Ectodermal cell (in vitro differentiated cells): ENCODE measurements around the gene B3GALT6.
"Not testable (repeated sequence)": the region's sequence is repeated elsewhere in the genome, so short reads cannot be mapped to it uniquely, and the experiment has no call there.

Source experiments
- H3K27ac ChIP-seq: 2 replicates; pipeline ENCODE4 v1.7.0; 2013; ENCODE audit warnings: mild to moderate bottlenecking, low read depth, low read length; ENCODE audit not compliant: insufficient read depth, poor library complexity, severe bottlenecking
- H3K27me3 ChIP-seq: 2 replicates; pipeline ENCODE4 v1.7.0; 2013; ENCODE audit warnings: mild to moderate bottlenecking, low read length; ENCODE audit not compliant: insufficient read depth, control insufficient read depth, poor library complexity, severe bottlenecking
- H3K36me3 ChIP-seq: one replicate; pipeline ENCODE4 v1.7.0; 2013; ENCODE audit warnings: low read length; ENCODE audit not compliant: control insufficient read depth, insufficient read depth
- H3K4me1 ChIP-seq: one replicate; pipeline ENCODE4 v1.7.0; 2013; ENCODE audit warnings: low read length; ENCODE audit not compliant: control insufficient read depth, insufficient read depth
- H3K4me3 ChIP-seq: 2 replicates; pipeline ENCODE4 v1.7.0; 2013; ENCODE audit warnings: low read depth, low read length, control low read depth; ENCODE audit not compliant: insufficient read depth
- H3K9me3 ChIP-seq: 2 replicates; pipeline ENCODE4 v1.7.0; 2013; ENCODE audit warnings: mild to moderate bottlenecking, low read length, moderate library complexity; ENCODE audit not compliant: control insufficient read depth
- WGBS, 2 experiments: methylation state at CpG; one replicate each; pipeline ENCODE4 v1.1.7; 2013; ENCODE audit warnings: missing lambda C conversion rate in 2 of 2; 5-methylcytosine and 5-hydroxymethylcytosine counted together

Gene B3GALT6

GRCh38 chr1:1246577-1247340, 14.7 kb downstream of the B3GALT6 start, which contains the start of gene C1QTNF12:
TSS of gene C1QTNF12 (minus strand) at chr1:1246722. CDS start at chr1:1246690, 32 bp downstream.
- 8 to 9% methylated on average over 74 of the region's 74 CpGs for WGBS, 2 experiments
- Histone ChIP-seq H3K4me1 (no peaks in the 10 kb centered on the region), H3K4me3 (peak within 1 kb of the TSS; percentile 4), H3K36me3 (no peaks in the 10 kb centered on the region), H3K9me3 (no peaks in the 10 kb centered on the region), H3K27ac (no peak within 1 kb of the TSS), H3K27me3 (peaks cover 25% of the 10 kb centered on the region)

GRCh38 chr1:1247341-1247913, 15.4 kb downstream of the B3GALT6 start:
- WGBS, 2 experiments, result 81 to 82% methylated on average over 25 of the region's 25 CpGs

GRCh38 chr1:1248009-1248913, 16.2 kb downstream of the B3GALT6 start:
- not testable (repeated sequence) for H3K36me3 ChIP-seq, H3K4me1 ChIP-seq, H3K9me3 ChIP-seq, H3K4me3 ChIP-seq, H3K27ac ChIP-seq
- 92 to 93% methylated on average over 20 to 21 of the region's 21 CpGs for WGBS, 2 experiments
- H3K27me3 ChIP-seq, result peaks cover 25% of the 10 kb centered on the region

More at GRCh38 chr1:1247341-1247913, 15.4 kb downstream of the B3GALT6 start:
- Histone ChIP-seq H3K36me3 (no peaks in the 10 kb centered on the region), H3K4me3 (no peak overlapping the region), H3K27me3 (peaks cover 25% of the 10 kb centered on the region), H3K4me1 (no peaks in the 10 kb centered on the region), H3K27ac (no peak overlapping the region), H3K9me3 (no peaks in the 10 kb centered on the region)

- Histone ChIP-seq H3K36me3 (peaks cover 8% of the 10 kb centered on the region), H3K27me3 (peaks cover 21% of the 10 kb centered on the region), H3K4me1 (no peaks in the 10 kb centered on the region), H3K27ac (no peak overlapping the region), H3K4me3 (no peak overlapping the region), H3K9me3 (no peaks in the 10 kb centered on the region)
- WGBS, 2 experiments, result 92 to 93% methylated on average over 16 of the region's 16 CpGs
These were observed 18.8 kb downstream of the B3GALT6 start for GRCh38 chr1:1250786-1251284.

GRCh38 chr1:1253314-1253713, 21.3 kb downstream of the B3GALT6 start:
- H3K27ac ChIP-seq, result no peak overlapping the region
- H3K4me3 ChIP-seq, result no peak overlapping the region
- 93 to 97% methylated on average over 12 of the region's 12 CpGs for WGBS, 2 experiments
- H3K9me3 ChIP-seq, result no peaks in the 10 kb centered on the region
- no peaks in the 10 kb centered on the region for H3K27me3 ChIP-seq
- H3K36me3 ChIP-seq, result peaks cover 9% of the 10 kb centered on the region
- H3K4me1 ChIP-seq, result peaks cover 3% of the 10 kb centered on the region

- Histone ChIP-seq H3K27ac (no peak overlapping the region), H3K27me3 (no peaks in the 10 kb centered on the region), H3K36me3 (peaks cover 10% of the 10 kb centered on the region), H3K4me1 (peaks cover 6% of the 10 kb centered on the region), H3K4me3 (no peak overlapping the region), H3K9me3 (no peaks in the 10 kb centered on the region)
- WGBS, 2 experiments, result 97% methylated on average over 50 of the region's 50 CpGs
These were observed 22.1 kb downstream of the B3GALT6 start for GRCh38 chr1:1253972-1254666.

GRCh38 chr1:1254667-1254998, 22.6 kb downstream of the B3GALT6 start:
- 95 to 96% methylated on average over 21 of the region's 21 CpGs for WGBS, 2 experiments
- Histone ChIP-seq H3K27ac (no peak overlapping the region), H3K27me3 (no peaks in the 10 kb centered on the region), H3K9me3 (no peaks in the 10 kb centered on the region), H3K4me3 (no peak overlapping the region), H3K4me1 (peaks cover 6% of the 10 kb centered on the region), H3K36me3 (peaks cover 15% of the 10 kb centered on the region)

- WGBS, 2 experiments, result 96 to 97% methylated on average over 26 of the region's 26 CpGs
- Histone ChIP-seq H3K36me3 (peaks cover 16% of the 10 kb centered on the region), H3K4me1 (peaks cover 6% of the 10 kb centered on the region), H3K4me3 (no peak overlapping the region), H3K27me3 (no peaks in the 10 kb centered on the region), H3K9me3 (no peaks in the 10 kb centered on the region), H3K27ac (no peak overlapping the region)
These were observed 23.0 kb downstream of the B3GALT6 start for GRCh38 chr1:1255078-1255477.

DNA sequence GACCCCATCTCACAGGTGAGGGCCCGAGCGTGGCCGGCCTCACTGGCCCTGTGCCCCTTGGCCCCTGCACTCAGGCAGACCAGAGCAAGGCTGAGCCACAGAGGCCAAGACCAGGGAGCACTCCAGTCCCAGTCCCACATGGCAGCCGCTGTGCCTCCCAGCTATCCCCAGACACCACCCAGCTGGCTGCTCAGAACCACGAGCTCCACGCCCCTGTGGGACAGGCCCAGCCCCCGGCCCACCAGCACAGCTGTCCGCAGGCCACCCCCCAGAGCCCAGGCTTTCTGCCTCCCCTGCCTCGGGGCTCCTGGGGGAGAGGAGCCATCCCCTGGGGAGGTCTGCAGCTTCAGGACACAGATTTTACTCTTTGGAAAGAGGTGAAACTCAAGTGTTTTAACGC, 23.6 kb downstream of the B3GALT6 start:
- peaks cover 16% of the 10 kb centered on the region for H3K36me3 ChIP-seq
- 94 to 96% methylated on average over 10 of the region's 10 CpGs for WGBS, 2 experiments

More for the DNA sequence above, 23.6 kb downstream of the B3GALT6 start:
- H3K27me3 ChIP-seq, result no peaks in the 10 kb centered on the region
- peaks cover 6% of the 10 kb centered on the region for H3K4me1 ChIP-seq
- H3K9me3 ChIP-seq, result no peaks in the 10 kb centered on the region
- no peak overlapping the region for H3K27ac ChIP-seq
- H3K4me3 ChIP-seq, result no peak overlapping the region
